Neural cell (in vitro differentiated cells): ENCODE results near the gene CHST11.

ENCODE experiments used
- MXI1 ChIP-seq: fragments of 450-650 bp; conservative IDR thresholded peaks from 2 replicates; pipeline ENCODE4 v1.6.1; 2014; ENCODE audit warnings: antibody characterized with exemption, mild to moderate bottlenecking; ENCODE audit not compliant: poor library complexity, severe bottlenecking
- TAF1 ChIP-seq: IDR thresholded peaks from 2 replicates; pipeline ENCODE4 v1.6.1; 2012; ENCODE audit warnings: low read depth

DNA sequence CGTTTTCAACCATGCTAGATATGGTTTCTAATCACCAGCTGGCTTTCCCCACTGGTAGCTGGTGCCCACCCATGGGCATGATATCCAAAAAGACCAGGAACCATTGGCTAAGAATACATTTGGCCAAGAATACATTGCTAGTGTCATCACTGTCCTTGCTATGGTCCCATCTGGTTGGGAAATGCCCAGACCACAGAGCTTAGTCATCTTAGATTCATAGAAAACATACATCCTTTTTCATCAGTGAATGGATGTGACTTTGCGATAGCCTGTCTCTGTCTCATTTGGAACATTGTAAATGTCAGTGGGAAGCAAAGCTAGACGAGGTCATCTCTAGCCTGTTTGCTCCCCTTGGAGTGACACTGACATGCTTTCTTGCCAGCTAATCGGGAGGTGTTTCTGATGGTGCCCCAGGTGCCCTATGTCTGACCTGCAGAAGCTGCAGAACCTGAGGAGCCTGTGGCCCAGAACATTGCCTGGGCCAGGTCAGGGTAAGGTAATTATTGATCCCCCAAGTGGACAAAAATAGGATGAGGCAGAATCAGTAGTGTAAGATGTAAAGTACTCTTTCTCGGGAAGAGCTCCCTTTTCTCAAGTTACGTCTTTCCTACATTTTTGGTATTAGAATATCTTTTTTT, 306.5 kb downstream of the CHST11 start:
- no peak for TF ChIP-seq TAF1
- no peak for TF ChIP-seq MXI1
